Bronchial smooth muscle cell (primary cell): ENCODE results near the gene KMT2C. TPM values are rescaled to one million over a fixed set of nuclear protein-coding genes. Genes with fewer than 3 reads are reported as not detected.

Source experiments
- total RNA-seq: library from RNA; depleted of rRNA; stranded (reverse); fragments of >200 nt; gene quantifications from 2 replicates; pipeline ENCODE4 v1.2.1, GENCODE V29; 2014

KMT2C gene
- 21.4 and 21.7 TPM in 2 replicates for total RNA-seq

GRCh38 chr7:152435384-152436110, at the start of gene KMT2C:
Gene KMT2C (minus strand): TSS chr7:152436003. CDS start chr7:152435786, 217 bp downstream.

Other genes with a start within 250 kb of the KMT2C start
- gene XRCC2, start 240.1 kb upstream of the KMT2C start, total RNA-seq, result 0.26 and 0.47 TPM in 2 replicates